ENCODE measurements around the gene GNAT3.

- no peak for TF ChIP-seq CTCF (conservative IDR thresholded peaks at IDR 0.05; ENCODE audit: low read depth, low read length)
- no peak for TF ChIP-seq EZH2 (IDR thresholded peaks at IDR 0.05; ENCODE audit: borderline replicate concordance, low read depth, low read length, poor library complexity, severe bottlenecking)
Measured at GRCh38 chr7:80412842-80413241, 99.0 kb downstream of the GNAT3 start.

Data from A673 (cell line).